ENCODE results near the gene CD320.

DNA sequence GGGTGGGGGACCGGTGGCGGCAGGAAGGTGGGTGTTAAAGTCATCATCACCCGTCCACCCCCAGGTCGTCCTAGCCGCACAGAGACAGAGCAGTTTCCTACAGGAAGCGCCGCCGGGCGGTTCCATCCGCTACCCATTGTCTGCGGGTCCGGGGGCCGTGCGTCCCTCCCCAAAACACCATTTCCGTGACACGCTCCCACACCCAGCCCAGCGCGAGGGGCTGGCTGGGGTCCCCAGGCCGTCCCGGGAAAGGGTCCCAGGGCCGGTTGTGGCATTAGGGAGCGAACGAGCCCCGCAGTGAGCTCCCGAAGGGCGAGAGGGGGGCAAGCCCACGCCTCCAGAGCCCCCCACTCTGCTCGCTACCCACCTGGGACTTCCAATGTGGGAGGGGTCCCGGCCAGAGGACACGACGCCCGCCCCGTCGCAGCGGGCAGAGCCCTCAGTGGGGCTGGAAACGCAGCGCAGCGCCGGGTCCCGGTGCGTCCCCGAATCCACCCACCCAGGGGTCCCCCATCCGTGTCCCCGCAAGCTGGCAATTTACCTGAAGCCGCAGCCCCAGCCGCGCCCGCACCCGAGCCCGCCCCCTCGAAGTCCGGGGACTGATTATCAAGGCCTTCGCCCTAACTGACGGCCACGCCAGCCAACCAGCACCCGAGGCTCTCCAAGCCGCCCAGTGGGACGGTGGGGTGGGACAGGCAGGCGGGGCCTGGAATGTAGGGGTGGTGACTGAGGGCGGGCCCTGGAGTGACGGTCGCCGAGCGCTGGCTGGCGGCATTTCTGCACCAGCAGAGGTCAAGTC lies 34.7 kb upstream of the CD320 start, which contains the start of gene KANK3:
- TF ChIP-seq, protein P1, sequence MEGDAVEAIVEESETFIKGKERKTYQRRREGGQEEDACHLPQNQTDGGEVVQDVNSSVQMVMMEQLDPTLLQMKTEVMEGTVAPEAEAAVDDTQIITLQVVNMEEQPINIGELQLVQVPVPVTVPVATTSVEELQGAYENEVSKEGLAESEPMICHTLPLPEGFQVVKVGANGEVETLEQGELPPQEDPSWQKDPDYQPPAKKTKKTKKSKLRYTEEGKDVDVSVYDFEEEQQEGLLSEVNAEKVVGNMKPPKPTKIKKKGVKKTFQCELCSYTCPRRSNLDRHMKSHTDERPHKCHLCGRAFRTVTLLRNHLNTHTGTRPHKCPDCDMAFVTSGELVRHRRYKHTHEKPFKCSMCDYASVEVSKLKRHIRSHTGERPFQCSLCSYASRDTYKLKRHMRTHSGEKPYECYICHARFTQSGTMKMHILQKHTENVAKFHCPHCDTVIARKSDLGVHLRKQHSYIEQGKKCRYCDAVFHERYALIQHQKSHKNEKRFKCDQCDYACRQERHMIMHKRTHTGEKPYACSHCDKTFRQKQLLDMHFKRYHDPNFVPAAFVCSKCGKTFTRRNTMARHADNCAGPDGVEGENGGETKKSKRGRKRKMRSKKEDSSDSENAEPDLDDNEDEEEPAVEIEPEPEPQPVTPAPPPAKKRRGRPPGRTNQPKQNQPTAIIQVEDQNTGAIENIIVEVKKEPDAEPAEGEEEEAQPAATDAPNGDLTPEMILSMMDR (IDR thresholded peaks at IDR 0.05): no peak
- TF ChIP-seq EP300 (IDR thresholded peaks at IDR 0.05): no peak
- no peak for TF ChIP-seq POLR2A (IDR thresholded peaks at IDR 0.05)
- peak; percentile 52 to 81 (median 68) for TF ChIP-seq POLR2AphosphoS5 (IDR thresholded peaks at IDR 0.05)

Measured in sigmoid colon (tissue), 4 donors.